ENCODE data around the gene PDE6G.

The PDE6G gene

DNA sequence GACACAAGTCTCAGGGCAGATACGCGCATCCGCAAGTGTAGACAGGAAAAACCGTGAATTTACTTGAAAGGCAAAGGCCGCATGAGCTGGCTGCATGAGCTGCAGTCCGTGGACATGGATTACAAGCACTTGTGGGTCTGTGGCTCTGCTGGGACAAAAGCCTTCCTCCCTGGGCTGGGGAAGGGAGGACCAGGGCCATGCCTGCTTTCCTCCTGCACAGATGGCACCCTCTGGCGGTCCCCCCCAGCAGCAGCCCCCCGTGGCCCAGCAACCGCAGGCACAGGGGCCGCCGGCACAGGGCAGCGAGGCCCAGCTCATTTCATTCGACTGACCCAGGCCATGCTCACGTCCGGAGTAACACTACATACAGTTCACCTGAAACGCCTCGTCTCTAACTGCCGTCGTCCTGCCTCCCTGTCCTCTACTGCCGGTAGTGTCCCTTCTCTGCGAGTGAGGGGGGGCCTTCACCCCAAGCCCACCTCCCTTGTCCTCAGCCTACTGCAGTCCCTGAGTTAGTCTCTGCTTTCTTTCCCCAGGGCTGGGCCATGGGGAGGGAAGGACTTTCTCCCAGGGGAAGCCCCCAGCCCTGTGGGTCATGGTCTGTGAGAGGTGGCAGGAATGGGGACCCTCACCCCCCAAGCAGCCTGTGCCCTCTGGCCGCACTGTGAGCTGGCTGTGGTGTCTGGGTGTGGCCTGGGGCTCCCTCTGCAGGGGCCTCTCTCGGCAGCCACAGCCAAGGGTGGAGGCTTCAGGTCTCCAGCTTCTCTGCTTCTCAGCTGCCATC, 45.1 kb upstream of the PDE6G start (continued):
- no peak for TF ChIP-seq ZNF521 (tag by site-specific recombination; IDR thresholded peaks at IDR 0.05)
- TF ChIP-seq, protein P1, sequence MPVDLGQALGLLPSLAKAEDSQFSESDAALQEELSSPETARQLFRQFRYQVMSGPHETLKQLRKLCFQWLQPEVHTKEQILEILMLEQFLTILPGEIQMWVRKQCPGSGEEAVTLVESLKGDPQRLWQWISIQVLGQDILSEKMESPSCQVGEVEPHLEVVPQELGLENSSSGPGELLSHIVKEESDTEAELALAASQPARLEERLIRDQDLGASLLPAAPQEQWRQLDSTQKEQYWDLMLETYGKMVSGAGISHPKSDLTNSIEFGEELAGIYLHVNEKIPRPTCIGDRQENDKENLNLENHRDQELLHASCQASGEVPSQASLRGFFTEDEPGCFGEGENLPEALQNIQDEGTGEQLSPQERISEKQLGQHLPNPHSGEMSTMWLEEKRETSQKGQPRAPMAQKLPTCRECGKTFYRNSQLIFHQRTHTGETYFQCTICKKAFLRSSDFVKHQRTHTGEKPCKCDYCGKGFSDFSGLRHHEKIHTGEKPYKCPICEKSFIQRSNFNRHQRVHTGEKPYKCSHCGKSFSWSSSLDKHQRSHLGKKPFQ (tag by site-specific recombination; IDR thresholded peaks at IDR 0.05) = no peak
- no peak for TF ChIP-seq ZNF510 (tag by site-specific recombination; IDR thresholded peaks at IDR 0.05; ENCODE audit: insufficient replicate concordance)
- peak; percentile 93 for TF ChIP-seq GLIS2 (tag by site-specific recombination; IDR thresholded peaks at IDR 0.05)
- no peak for TF ChIP-seq ZNF48 (tag by site-specific recombination; IDR thresholded peaks at IDR 0.05)
- no peak for TF ChIP-seq ZNF23 (tag by site-specific recombination; IDR thresholded peaks at IDR 0.05; ENCODE audit: borderline replicate concordance)
- no peak for TF ChIP-seq ZNF266 (tag by site-specific recombination; IDR thresholded peaks at IDR 0.05; ENCODE audit: low read depth)
- TF ChIP-seq, protein P2, sequence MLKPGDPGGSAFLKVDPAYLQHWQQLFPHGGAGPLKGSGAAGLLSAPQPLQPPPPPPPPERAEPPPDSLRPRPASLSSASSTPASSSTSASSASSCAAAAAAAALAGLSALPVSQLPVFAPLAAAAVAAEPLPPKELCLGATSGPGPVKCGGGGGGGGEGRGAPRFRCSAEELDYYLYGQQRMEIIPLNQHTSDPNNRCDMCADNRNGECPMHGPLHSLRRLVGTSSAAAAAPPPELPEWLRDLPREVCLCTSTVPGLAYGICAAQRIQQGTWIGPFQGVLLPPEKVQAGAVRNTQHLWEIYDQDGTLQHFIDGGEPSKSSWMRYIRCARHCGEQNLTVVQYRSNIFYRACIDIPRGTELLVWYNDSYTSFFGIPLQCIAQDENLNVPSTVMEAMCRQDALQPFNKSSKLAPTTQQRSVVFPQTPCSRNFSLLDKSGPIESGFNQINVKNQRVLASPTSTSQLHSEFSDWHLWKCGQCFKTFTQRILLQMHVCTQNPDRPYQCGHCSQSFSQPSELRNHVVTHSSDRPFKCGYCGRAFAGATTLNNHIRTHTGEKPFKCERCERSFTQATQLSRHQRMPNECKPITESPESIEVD (tag by site-specific recombination; IDR thresholded peaks at IDR 0.05) = no peak
- TF ChIP-seq ZNF140 (tag by site-specific recombination; IDR thresholded peaks at IDR 0.05) = no peak
- TF ChIP-seq, protein P3, sequence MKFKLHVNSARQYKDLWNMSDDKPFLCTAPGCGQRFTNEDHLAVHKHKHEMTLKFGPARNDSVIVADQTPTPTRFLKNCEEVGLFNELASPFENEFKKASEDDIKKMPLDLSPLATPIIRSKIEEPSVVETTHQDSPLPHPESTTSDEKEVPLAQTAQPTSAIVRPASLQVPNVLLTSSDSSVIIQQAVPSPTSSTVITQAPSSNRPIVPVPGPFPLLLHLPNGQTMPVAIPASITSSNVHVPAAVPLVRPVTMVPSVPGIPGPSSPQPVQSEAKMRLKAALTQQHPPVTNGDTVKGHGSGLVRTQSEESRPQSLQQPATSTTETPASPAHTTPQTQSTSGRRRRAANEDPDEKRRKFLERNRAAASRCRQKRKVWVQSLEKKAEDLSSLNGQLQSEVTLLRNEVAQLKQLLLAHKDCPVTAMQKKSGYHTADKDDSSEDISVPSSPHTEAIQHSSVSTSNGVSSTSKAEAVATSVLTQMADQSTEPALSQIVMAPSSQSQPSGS (tag by site-specific recombination; IDR thresholded peaks at IDR 0.05; ENCODE audit: low read depth) = no peak
- no peak for TF ChIP-seq ZNF621 (tag by site-specific recombination; IDR thresholded peaks at IDR 0.05)
- no peak for TF ChIP-seq BCL11A (tag by site-specific recombination; IDR thresholded peaks at IDR 0.05; ENCODE audit: low read depth)
- no peak for TF ChIP-seq ZNF623 (tag by site-specific recombination; IDR thresholded peaks at IDR 0.05)
- TF ChIP-seq ZNF785 (tag by site-specific recombination; IDR thresholded peaks at IDR 0.05) = no peak
- no peak for TF ChIP-seq ZNF114 (tag by site-specific recombination; IDR thresholded peaks at IDR 0.05)
- TF ChIP-seq ZNF2 (tag by site-specific recombination; IDR thresholded peaks at IDR 0.05) = 0 out of 2 replicates have a peak, but pooled peaks have one; percentile 10
- TF ChIP-seq KLF9 (tag by site-specific recombination; IDR thresholded peaks at IDR 0.05; ENCODE audit: low read depth) = 0 out of 2 replicates have a peak, but pooled peaks have one; percentile 24
- no peak for TF ChIP-seq ZNF830 (tag by site-specific recombination; IDR thresholded peaks at IDR 0.05; ENCODE audit: low read depth)
- no peak for TF ChIP-seq ZNF155 (tag by site-specific recombination; IDR thresholded peaks at IDR 0.05)
- no peak for TF ChIP-seq IKZF3 (tag by site-specific recombination; IDR thresholded peaks at IDR 0.05)
- TF ChIP-seq ZNF529 (tag by site-specific recombination; IDR thresholded peaks at IDR 0.05; ENCODE audit: insufficient replicate concordance) = no peak
- TF ChIP-seq, protein P4, sequence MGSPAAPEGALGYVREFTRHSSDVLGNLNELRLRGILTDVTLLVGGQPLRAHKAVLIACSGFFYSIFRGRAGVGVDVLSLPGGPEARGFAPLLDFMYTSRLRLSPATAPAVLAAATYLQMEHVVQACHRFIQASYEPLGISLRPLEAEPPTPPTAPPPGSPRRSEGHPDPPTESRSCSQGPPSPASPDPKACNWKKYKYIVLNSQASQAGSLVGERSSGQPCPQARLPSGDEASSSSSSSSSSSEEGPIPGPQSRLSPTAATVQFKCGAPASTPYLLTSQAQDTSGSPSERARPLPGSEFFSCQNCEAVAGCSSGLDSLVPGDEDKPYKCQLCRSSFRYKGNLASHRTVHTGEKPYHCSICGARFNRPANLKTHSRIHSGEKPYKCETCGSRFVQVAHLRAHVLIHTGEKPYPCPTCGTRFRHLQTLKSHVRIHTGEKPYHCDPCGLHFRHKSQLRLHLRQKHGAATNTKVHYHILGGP (tag by site-specific recombination; IDR thresholded peaks at IDR 0.05) = no peak
- TF ChIP-seq, protein P5, sequence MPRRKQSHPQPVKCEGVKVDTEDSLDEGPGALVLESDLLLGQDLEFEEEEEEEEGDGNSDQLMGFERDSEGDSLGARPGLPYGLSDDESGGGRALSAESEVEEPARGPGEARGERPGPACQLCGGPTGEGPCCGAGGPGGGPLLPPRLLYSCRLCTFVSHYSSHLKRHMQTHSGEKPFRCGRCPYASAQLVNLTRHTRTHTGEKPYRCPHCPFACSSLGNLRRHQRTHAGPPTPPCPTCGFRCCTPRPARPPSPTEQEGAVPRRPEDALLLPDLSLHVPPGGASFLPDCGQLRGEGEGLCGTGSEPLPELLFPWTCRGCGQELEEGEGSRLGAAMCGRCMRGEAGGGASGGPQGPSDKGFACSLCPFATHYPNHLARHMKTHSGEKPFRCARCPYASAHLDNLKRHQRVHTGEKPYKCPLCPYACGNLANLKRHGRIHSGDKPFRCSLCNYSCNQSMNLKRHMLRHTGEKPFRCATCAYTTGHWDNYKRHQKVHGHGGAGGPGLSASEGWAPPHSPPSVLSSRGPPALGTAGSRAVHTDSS (tag by site-specific recombination; IDR thresholded peaks at IDR 0.05) = no peak; the same call in 1 of the 2 replicates
- TF ChIP-seq ZNF335 (tag by site-specific recombination; conservative IDR thresholded peaks at IDR 0.05) = peak; percentile 64
